Adrenal gland (tissue), 5 donors: ENCODE data around the gene RASSF6.

Experiments
- CTCF ChIP-seq, 6 experiments: fragments of 450-650 bp in 4 of 6; fragments of 200-600 bp in 2 of 6; sonication (generic) in 1 of 6; IDR thresholded peaks; 1 replicate in 5 of 6; 2 replicates in 1 of 6; pipeline versions ENCODE4 v1.5.1 to v1.8.0; 2016 to 2021; ENCODE audit warnings: antibody characterized with exemption in 6 of 6, mild to moderate bottlenecking in 2 of 6, moderate library complexity in 1 of 6
- POLR2A ChIP-seq, 2 donors: fragments of 450-650 bp; IDR thresholded peaks; one replicate each; pipeline ENCODE4 v1.6.1; 2017; ENCODE audit warnings: antibody characterized with exemption in 2 of 2, mild to moderate bottlenecking in 2 of 2, moderate library complexity in 1 of 2
- donor health status: DM: no; HTN: no; CAD: no.

- TF ChIP-seq CTCF (IDR thresholded peaks at IDR 0.05) (no peak), POLR2A (IDR thresholded peaks at IDR 0.05) (no peak)
Measured at GRCh38 chr4:73648478-73648877, 28.2 kb upstream of the RASSF6 start.
